ENCODE measurements around the gene FN1. TPM values are rescaled to one million over a fixed set of nuclear protein-coding genes. Genes with fewer than 3 reads are reported as not detected.

Gene FN1
- total RNA-seq, 1 experiment from 2014 or later, result 1,570 TPM

GRCh38 chr2:215423234-215423633 lies 12.6 kb downstream of the FN1 start:
- H3K36me3 ChIP-seq (ENCODE audit: insufficient read depth, low read length, poor library complexity, severe bottlenecking), result peaks cover 96% of the 10 kb centered on the region
- intact Hi-C loops (cut with micrococcal nuclease; ENCODE audit: unreplicated experiment), result loop anchor here (5.0 kb wide), 1 partner anchor 41 kb away; no protein-coding TSS in a partner anchor
- H3K9me3 ChIP-seq (ENCODE audit: low read depth, low read length, poor library complexity, severe bottlenecking), result no peaks in the 10 kb centered on the region
- BruUV-seq (replicated peaks), result no TSS peak
- CTCF ChIA-PET, result no interaction called here
- POLR2A ChIA-PET (ENCODE audit: low non-redundant PET), result interaction anchor here (0.7 kb wide), 1 partner anchor 150 kb away, joined by 4 read pairs; no protein-coding TSS in a partner anchor
- no peak for TF ChIP-seq EZH2 (IDR thresholded peaks at IDR 0.05; ENCODE audit: borderline replicate concordance, low read depth, low read length, poor library complexity, severe bottlenecking)
- H3K27me3 ChIP-seq (replicated peaks; ENCODE audit: insufficient read depth, low read depth, low read length, poor library complexity), result no peaks in the 10 kb centered on the region
- H3K4me3 ChIP-seq (ENCODE audit: low read depth, low read length, poor library complexity, severe bottlenecking), result no peak overlapping the region
- peak overlapping the region; percentile 20 for H3K27ac ChIP-seq (ENCODE audit: low read depth, low read length, poor library complexity, severe bottlenecking)
- no peak for DNase-seq (ENCODE audit: low spot score)
- H3K4me1 ChIP-seq (ENCODE audit: insufficient read depth, low read length, poor library complexity, severe bottlenecking), result peaks cover 31% of the 10 kb centered on the region

DNA sequence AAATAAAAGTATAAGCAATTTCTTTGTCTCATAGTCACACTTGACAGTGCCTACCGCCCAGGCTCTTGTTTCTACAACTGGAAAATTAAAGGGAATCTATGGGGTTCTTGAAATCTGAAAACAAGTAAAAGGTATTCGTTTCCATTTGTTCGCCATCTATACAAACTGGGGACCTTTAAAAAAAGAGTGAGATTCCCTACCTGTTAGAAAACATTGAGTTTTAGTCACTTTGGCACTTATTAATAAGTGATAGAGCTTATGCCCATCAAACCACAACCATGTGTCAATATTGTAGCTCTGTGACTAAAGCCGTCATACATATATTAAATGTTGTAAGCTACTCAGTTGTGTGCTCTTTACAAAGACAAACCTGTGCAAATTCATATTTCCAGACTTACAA lies 13.2 kb downstream of the FN1 start:
- Histone ChIP-seq H3K27ac (ENCODE audit: low read depth, low read length, poor library complexity, severe bottlenecking) (peak overlapping the region; percentile 43), H3K9me3 (ENCODE audit: low read depth, low read length, poor library complexity, severe bottlenecking) (no peaks in the 10 kb centered on the region), H3K36me3 (ENCODE audit: insufficient read depth, low read length, poor library complexity, severe bottlenecking) (peaks cover 96% of the 10 kb centered on the region), H3K4me3 (ENCODE audit: low read depth, low read length, poor library complexity, severe bottlenecking) (no peak overlapping the region), H3K27me3 (replicated peaks; ENCODE audit: insufficient read depth, low read depth, low read length, poor library complexity) (no peaks in the 10 kb centered on the region), H3K4me1 (ENCODE audit: insufficient read depth, low read length, poor library complexity, severe bottlenecking) (peaks cover 31% of the 10 kb centered on the region)
- no peak for DNase-seq (ENCODE audit: low spot score)
- CTCF ChIA-PET, result no interaction called here
- TF ChIP-seq EZH2 (IDR thresholded peaks at IDR 0.05; ENCODE audit: borderline replicate concordance, low read depth, low read length, poor library complexity, severe bottlenecking), result no peak
- no peak for TF ChIP-seq CTCF (conservative IDR thresholded peaks at IDR 0.05; ENCODE audit: low read depth, low read length)
- intact Hi-C loops (cut with micrococcal nuclease; ENCODE audit: unreplicated experiment), result loop anchor here (5.0 kb wide), 1 partner anchor 40 kb away; no protein-coding TSS in a partner anchor
- BruUV-seq (replicated peaks), result no TSS peak
- POLR2A ChIA-PET (ENCODE audit: low non-redundant PET), result no interaction called here

GRCh38 chr2:215421859-215422461 lies 13.9 kb downstream of the FN1 start:
- H3K9me3 ChIP-seq (ENCODE audit: low read depth, low read length, poor library complexity, severe bottlenecking), result no peaks in the 10 kb centered on the region
- peak overlapping the region; percentile 43 for H3K27ac ChIP-seq (ENCODE audit: low read depth, low read length, poor library complexity, severe bottlenecking)
- intact Hi-C loops (cut with micrococcal nuclease; ENCODE audit: unreplicated experiment), result loop anchor here (5.0 kb wide), 1 partner anchor 40 kb away; no protein-coding TSS in a partner anchor
- no peaks in the 10 kb centered on the region for H3K27me3 ChIP-seq (replicated peaks; ENCODE audit: insufficient read depth, low read depth, low read length, poor library complexity)
- no peak for DNase-seq (ENCODE audit: low spot score)
- POLR2A ChIA-PET (ENCODE audit: low non-redundant PET), result no interaction called here
- no TSS peak for BruUV-seq (replicated peaks)
- CTCF ChIA-PET, result no interaction called here
- no peak for TF ChIP-seq EZH2 (IDR thresholded peaks at IDR 0.05; ENCODE audit: borderline replicate concordance, low read depth, low read length, poor library complexity, severe bottlenecking)
- no peak for TF ChIP-seq CTCF (conservative IDR thresholded peaks at IDR 0.05; ENCODE audit: low read depth, low read length)
- no peak overlapping the region for H3K4me3 ChIP-seq (ENCODE audit: low read depth, low read length, poor library complexity, severe bottlenecking)
- H3K36me3 ChIP-seq (ENCODE audit: insufficient read depth, low read length, poor library complexity, severe bottlenecking), result peaks cover 96% of the 10 kb centered on the region
- peaks cover 31% of the 10 kb centered on the region for H3K4me1 ChIP-seq (ENCODE audit: insufficient read depth, low read length, poor library complexity, severe bottlenecking)
